Fibroblast of lung (primary cell): ENCODE measurements around the gene AQP1. TPM values are rescaled to one million over a fixed set of nuclear protein-coding genes. Genes with fewer than 3 reads are reported as not detected.

Experiments used
- DNase-seq, 2 donors: peaks; one replicate each; pipeline versions ENCODE4 v3.0.0 to v3.0.0-alpha.2; 2010; ENCODE audit warnings: low read depth in 2 of 2
- H2AFZ ChIP-seq: 2 replicates; pipeline ENCODE4 v1.5.1; 2012; ENCODE audit warnings: low read length, control low read depth, inconsistent platforms
- H3K27ac ChIP-seq: 2 replicates; pipeline ENCODE4 v1.5.1; 2011; ENCODE audit warnings: low read length, control low read depth; ENCODE audit not compliant: insufficient read depth
- H3K27me3 ChIP-seq: 2 replicates; pipeline ENCODE4 v1.5.1; 2011; ENCODE audit warnings: mild to moderate bottlenecking, low read length; ENCODE audit not compliant: control insufficient read depth, insufficient read depth
- H3K36me3 ChIP-seq: 2 replicates; pipeline ENCODE4 v1.5.1; 2011; ENCODE audit warnings: low read length; ENCODE audit not compliant: control insufficient read depth, insufficient read depth
- H3K4me1 ChIP-seq: 2 replicates; pipeline ENCODE4 v1.5.1; 2011; ENCODE audit warnings: low read length; ENCODE audit not compliant: control insufficient read depth, insufficient read depth; ENCODE audit errors: extremely low read depth
- H3K4me2 ChIP-seq: 2 replicates; pipeline ENCODE4 v1.5.1; 2011; ENCODE audit warnings: low read length, control low read depth; ENCODE audit not compliant: insufficient read depth; ENCODE audit errors: extremely low read depth
- H3K4me3 ChIP-seq, 4 experiments: fragments of 200-600 bp in 1 of 4; sonication (generic) in 1 of 4; replicated peaks in 1 of 4; 2 replicates each; pipeline ENCODE4 v1.5.1; 2011 to 2016; ENCODE audit warnings: low read length in 4 of 4, low read depth in 3 of 4, mild to moderate bottlenecking in 3 of 4, control low read depth in 2 of 4, inconsistent platforms in 1 of 4, mixed read lengths in 1 of 4; ENCODE audit not compliant: insufficient read depth in 1 of 4; ENCODE audit errors: control extremely low read depth in 1 of 4
- H3K79me2 ChIP-seq: 2 replicates; pipeline ENCODE4 v1.5.1; 2012; ENCODE audit warnings: mild to moderate bottlenecking, low read length, inconsistent platforms; ENCODE audit not compliant: control insufficient read depth, insufficient read depth
- H3K9ac ChIP-seq: 2 replicates; pipeline ENCODE4 v1.5.1; 2011; ENCODE audit warnings: mild to moderate bottlenecking, low read length, control low read depth; ENCODE audit not compliant: insufficient read depth
- H3K9me3 ChIP-seq: 2 replicates; pipeline ENCODE4 v1.5.1; 2012; ENCODE audit warnings: low read depth, low read length; ENCODE audit not compliant: control insufficient read depth, insufficient read depth
- H4K20me1 ChIP-seq: 2 replicates; pipeline ENCODE4 v1.5.1; 2011; ENCODE audit warnings: low read length; ENCODE audit not compliant: control insufficient read depth, insufficient read depth; ENCODE audit errors: extremely low read depth
- EZH2 ChIP-seq: IDR thresholded peaks from 2 replicates; pipeline ENCODE4 v1.5.1; 2012; ENCODE audit warnings: low read length, control low read depth, mild to moderate bottlenecking; ENCODE audit errors: missing control alignments
- polyA minus RNA-seq: library from RNA; depleted of rRNA, polyadenylated mRNA; stranded (reverse); fragments of >200 nt; gene quantifications from 2 replicates; pipeline ENCODE4 v1.2.3, GENCODE V29; 2011; ENCODE audit warnings: low replicate concordance
- polyA plus RNA-seq, 2 donors: library from polyadenylated mRNA; depleted of rRNA in 1 of 2; stranded (reverse) in 1 of 2; unstranded in 1 of 2; fragments of >200 nt; gene quantifications; 2 replicates each; pipeline ENCODE4 v1.2.1, GENCODE V29; 2011 to 2012; ENCODE audit warnings: missing spikeins in 1 of 2
- total RNA-seq: library from RNA; depleted of rRNA; stranded (reverse); fragments of >200 nt; gene quantifications from 2 replicates; pipeline ENCODE4 v1.2.1, GENCODE V29; 2014
- TF ChIP-seq, protein P1 (sequence below), 2 donors: IDR thresholded peaks in 1 of 2; conservative IDR thresholded peaks in 1 of 2; 1 replicate in 1 of 2; 2 replicates in 1 of 2; pipeline ENCODE4 v1.5.1; 2011 to 2012; ENCODE audit warnings: low read length in 2 of 2, control low read depth in 1 of 2, inconsistent platforms in 1 of 2, low read depth in 1 of 2, mild to moderate bottlenecking in 1 of 2

Gene AQP1
- total RNA-seq (10.8 and 44.6 TPM in 2 replicates), polyA plus RNA-seq (13.0 and 43.2 TPM in 2 replicates), polyA minus RNA-seq (26.4 and 109 TPM in 2 replicates)
- polyA plus RNA-seq (2012), result 15.4 and 47.6 TPM in 2 replicates

DNA sequence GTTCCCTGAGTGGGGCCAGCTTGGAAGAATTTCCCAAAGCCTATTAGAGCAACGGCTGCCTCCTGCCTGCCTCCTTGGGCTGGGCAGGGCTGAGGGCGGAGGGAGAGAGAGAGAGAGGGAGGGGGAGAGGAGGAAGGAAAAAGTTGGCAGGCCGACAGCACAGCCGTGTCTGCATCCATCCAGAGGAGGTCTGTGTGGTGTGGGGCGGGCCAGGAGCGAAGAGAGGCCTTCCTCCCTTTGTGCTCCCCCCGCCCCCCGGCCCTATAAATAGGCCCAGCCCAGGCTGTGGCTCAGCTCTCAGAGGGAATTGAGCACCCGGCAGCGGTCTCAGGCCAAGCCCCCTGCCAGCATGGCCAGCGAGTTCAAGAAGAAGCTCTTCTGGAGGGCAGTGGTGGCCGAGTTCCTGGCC is at the start of gene AQP1:
Gene AQP1, plus strand, starts transcription at position 293 of the 409 bp plus-strand sequence. Its CDS starts 57 bp downstream, at position 350.
- H2AFZ ChIP-seq, result no peak within 1 kb of the TSS
- H3K79me2 ChIP-seq, result no peaks in the 10 kb centered on the region
- H3K27me3 ChIP-seq, result no peaks in the 10 kb centered on the region
- H3K4me2 ChIP-seq, result peak within 1 kb of the TSS; percentile 54
- no peaks in the 10 kb centered on the region for H4K20me1 ChIP-seq
- H3K4me1 ChIP-seq, result peaks cover 21% of the 10 kb centered on the region
- H3K4me3 ChIP-seq, result peak within 1 kb of the TSS in 3 of 4 experiments; percentile 3 to 25 (median 13)
- no peaks in the 10 kb centered on the region for H3K9me3 ChIP-seq
- TF ChIP-seq EZH2, result no peak
- TF ChIP-seq, protein P1, sequence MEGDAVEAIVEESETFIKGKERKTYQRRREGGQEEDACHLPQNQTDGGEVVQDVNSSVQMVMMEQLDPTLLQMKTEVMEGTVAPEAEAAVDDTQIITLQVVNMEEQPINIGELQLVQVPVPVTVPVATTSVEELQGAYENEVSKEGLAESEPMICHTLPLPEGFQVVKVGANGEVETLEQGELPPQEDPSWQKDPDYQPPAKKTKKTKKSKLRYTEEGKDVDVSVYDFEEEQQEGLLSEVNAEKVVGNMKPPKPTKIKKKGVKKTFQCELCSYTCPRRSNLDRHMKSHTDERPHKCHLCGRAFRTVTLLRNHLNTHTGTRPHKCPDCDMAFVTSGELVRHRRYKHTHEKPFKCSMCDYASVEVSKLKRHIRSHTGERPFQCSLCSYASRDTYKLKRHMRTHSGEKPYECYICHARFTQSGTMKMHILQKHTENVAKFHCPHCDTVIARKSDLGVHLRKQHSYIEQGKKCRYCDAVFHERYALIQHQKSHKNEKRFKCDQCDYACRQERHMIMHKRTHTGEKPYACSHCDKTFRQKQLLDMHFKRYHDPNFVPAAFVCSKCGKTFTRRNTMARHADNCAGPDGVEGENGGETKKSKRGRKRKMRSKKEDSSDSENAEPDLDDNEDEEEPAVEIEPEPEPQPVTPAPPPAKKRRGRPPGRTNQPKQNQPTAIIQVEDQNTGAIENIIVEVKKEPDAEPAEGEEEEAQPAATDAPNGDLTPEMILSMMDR (conservative IDR thresholded peaks at IDR 0.05 in 1 of 2, IDR thresholded peaks at IDR 0.05 in 1 of 2; ENCODE audit: low read depth in 1 of 2, low read length in 2 of 2), result no peak
- no peaks in the 10 kb centered on the region for H3K36me3 ChIP-seq
- no peak within 1 kb of the TSS for H3K9ac ChIP-seq
- H3K27ac ChIP-seq, result no peak within 1 kb of the TSS
- peak; percentile 55 to 62 for DNase-seq

DNA sequence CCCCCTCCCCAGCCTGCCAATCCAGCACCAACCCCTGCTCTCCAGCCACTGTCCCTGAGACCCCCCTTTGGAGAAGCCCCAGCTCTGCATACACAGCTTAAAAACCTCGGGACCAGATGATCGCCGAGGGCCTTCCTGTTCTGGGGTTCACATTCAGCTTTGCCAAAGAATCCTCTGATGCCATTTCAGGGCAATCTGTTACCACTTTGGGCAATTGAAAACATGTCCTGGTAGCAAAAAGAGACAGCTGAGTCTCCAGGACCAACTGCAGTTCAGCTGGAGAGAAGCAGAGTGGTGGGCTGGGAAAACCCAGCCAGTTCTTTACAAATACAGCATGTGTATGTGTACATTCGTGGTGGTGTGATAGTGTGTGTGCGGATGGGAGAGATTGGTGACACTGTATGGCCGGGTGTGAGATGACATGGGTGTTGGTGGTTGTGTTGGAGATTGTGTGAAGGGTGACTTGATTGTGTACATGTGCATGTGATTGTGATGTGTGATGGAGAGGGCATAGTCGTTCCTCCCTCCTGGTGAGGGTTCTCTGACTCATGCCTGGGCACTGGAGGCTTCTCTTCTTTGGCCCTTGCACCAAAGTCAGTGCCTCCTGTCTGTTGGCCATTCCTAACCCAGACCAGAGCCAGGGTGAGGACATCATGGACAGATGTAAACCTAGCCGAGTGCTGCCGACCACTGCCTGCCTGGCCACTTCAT is 48.5 kb upstream of the AQP1 start:
- Histone ChIP-seq H3K36me3 (no peaks in the 10 kb centered on the region), H3K9ac (no peak overlapping the region), H3K4me1 (peaks cover 8% of the 10 kb centered on the region), H3K27ac (no peak overlapping the region), H3K27me3 (no peaks in the 10 kb centered on the region), H2AFZ (no peak overlapping the region), H3K4me2 (peak overlapping the region; percentile 26), H3K9me3 (no peaks in the 10 kb centered on the region), H3K4me3 (no peak overlapping the region), H4K20me1 (no peaks in the 10 kb centered on the region), H3K79me2 (no peaks in the 10 kb centered on the region)
- peak in 1 of 2 donors; percentile 14 for DNase-seq
- TF ChIP-seq EZH2, result no peak
- TF ChIP-seq, protein P1 (conservative IDR thresholded peaks at IDR 0.05 in 1 of 2, IDR thresholded peaks at IDR 0.05 in 1 of 2; ENCODE audit: low read depth in 1 of 2, low read length in 2 of 2), result no peak

DNA sequence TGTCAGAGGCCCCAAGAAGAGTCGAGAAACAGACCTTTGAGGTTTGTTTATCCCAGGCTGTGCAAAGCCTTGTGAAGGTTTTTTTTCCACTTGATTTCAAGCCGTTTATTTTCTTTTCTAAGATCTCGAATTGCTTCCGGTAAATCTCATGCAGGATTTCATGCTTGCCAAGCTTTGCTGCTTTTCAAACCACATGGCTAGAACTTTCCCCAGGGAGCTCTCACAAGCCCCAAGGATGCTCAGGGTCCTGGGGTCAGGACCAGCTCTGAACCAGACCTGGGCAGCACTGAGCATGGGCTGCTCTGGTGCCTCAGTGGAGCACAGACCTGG is 48.0 kb upstream of the AQP1 start:
- TF ChIP-seq, protein P1 (conservative IDR thresholded peaks at IDR 0.05 in 1 of 2, IDR thresholded peaks at IDR 0.05 in 1 of 2; ENCODE audit: low read depth in 1 of 2, low read length in 2 of 2), result no peak
- TF ChIP-seq EZH2, result no peak
- no peak overlapping the region for H3K27ac ChIP-seq
- DNase-seq, result peak; percentile 42 to 58

More for the DNA sequence above, 48.0 kb upstream of the AQP1 start:
- H3K4me3 ChIP-seq, result no peak overlapping the region
- no peaks in the 10 kb centered on the region for H3K27me3 ChIP-seq
- no peaks in the 10 kb centered on the region for H3K36me3 ChIP-seq
- no peaks in the 10 kb centered on the region for H4K20me1 ChIP-seq
- no peak overlapping the region for H3K9ac ChIP-seq
- H3K9me3 ChIP-seq, result no peaks in the 10 kb centered on the region
- no peak overlapping the region for H3K4me2 ChIP-seq
- no peak overlapping the region for H2AFZ ChIP-seq
- H3K79me2 ChIP-seq, result no peaks in the 10 kb centered on the region
- H3K4me1 ChIP-seq, result peaks cover 8% of the 10 kb centered on the region
